Hippocampal formation (tissue), 2 donors: ENCODE results near the gene ZNF219.
A peak's percentile ranks its signal among the peaks of the same experiment; 100 is the strongest.

ENCODE experiments used
- DNase-seq, 2 donors: peaks; one replicate each; lab custom pipeline; 2025; lab: John Stamatoyannopoulos, UW

The ZNF219 gene

GRCh38 chr14:21087294-21088091 lies 11.0 kb downstream of the ZNF219 start:
- peak in 1 of 2 donors; percentile 82 for DNase-seq

- DNase-seq, result no peak
These were observed 11.6 kb downstream of the ZNF219 start for GRCh38 chr14:21086908-21087293.

GRCh38 chr14:21084998-21085853 lies 13.2 kb downstream of the ZNF219 start:
- DNase-seq, result no peak

GRCh38 chr14:21084396-21084795 lies 14.1 kb downstream of the ZNF219 start:
- DNase-seq, result no peak

- no peak for DNase-seq
These were observed 14.7 kb downstream of the ZNF219 start for GRCh38 chr14:21083565-21084325.

GRCh38 chr14:21081521-21082142 lies 16.8 kb downstream of the ZNF219 start:
- no peak for DNase-seq

GRCh38 chr14:21078726-21079125 lies 19.7 kb downstream of the ZNF219 start:
- DNase-seq, result no peak

GRCh38 chr14:21078287-21078686 lies 20.2 kb downstream of the ZNF219 start:
- DNase-seq, result no peak

GRCh38 chr14:21077672-21078071 lies 20.8 kb downstream of the ZNF219 start:
- no peak for DNase-seq

- DNase-seq, result no peak
These were observed 22.6 kb downstream of the ZNF219 start for GRCh38 chr14:21075719-21076437.

GRCh38 chr14:21074398-21075272 lies 23.8 kb downstream of the ZNF219 start:
- DNase-seq, result no peak

- DNase-seq, result no peak
These were observed 24.5 kb downstream of the ZNF219 start for GRCh38 chr14:21073921-21074320.

GRCh38 chr14:21072781-21073339 lies 25.6 kb downstream of the ZNF219 start:
- no peak for DNase-seq

GRCh38 chr14:21072031-21072473 lies 26.4 kb downstream of the ZNF219 start:
- DNase-seq, result peak in 1 of 2 donors; percentile 36

GRCh38 chr14:21071225-21072030 lies 27.0 kb downstream of the ZNF219 start:
- peak; percentile 35 to 76 for DNase-seq

GRCh38 chr14:21070610-21071224 lies 27.7 kb downstream of the ZNF219 start:
- DNase-seq, result peak; percentile 11 to 68

- peak; percentile 72 to 73 for DNase-seq
These were observed 28.3 kb downstream of the ZNF219 start, which contains the start of gene ARHGEF40 for GRCh38 chr14:21070083-21070609. Gene ARHGEF40, plus strand, starts transcription at chr14:21070304. Its CDS starts 93 bp downstream, at chr14:21070397.
